ENCODE data around the gene TMEM213. TPM values are rescaled to one million over a fixed set of nuclear protein-coding genes. Genes with fewer than 3 reads are reported as not detected.

The TMEM213 gene, protein sequence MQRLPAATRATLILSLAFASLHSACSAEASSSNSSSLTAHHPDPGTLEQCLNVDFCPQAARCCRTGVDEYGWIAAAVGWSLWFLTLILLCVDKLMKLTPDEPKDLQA
- not detected in 2 replicates for total RNA-seq

DNA sequence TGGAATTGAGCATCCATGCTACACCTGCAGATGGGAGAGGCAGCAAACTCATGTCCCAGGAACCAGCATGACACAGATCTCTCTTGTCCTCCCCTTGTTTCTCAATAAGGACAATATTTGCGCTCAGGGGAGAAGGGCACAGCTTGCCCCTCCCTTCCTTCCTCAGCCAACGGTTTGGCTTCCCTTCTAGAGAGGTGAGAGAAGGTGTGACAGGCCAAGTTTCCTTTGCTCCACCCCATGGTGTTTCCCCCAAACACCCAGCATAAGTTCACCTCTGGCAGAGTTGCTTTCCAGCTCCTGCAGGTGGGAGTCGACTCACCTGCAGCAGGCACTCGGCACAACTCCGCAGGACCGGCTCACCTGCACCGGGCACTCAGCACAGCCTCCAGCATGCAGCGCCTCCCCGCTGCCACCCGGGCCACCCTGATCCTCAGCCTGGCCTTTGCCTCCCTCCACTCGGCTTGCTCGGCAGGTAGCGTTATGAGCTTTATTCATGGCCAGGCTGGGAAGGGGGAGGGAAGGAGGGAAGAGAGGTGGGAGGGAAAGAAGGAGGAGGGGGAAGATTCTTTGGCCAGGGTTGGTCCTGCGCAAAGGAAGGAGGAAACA lies at the start of gene TMEM213, which contains the start of gene ATP6V0A4:
TMEM213 (plus strand) TSS at position 280 of the 606 bp plus-strand sequence; CDS start at position 391, 111 bp downstream.
ATP6V0A4 (minus strand) TSS at position 482 of the 606 bp plus-strand sequence. CDS start 26,949 bp downstream, outside the sequence.

Other genes starting within 250 kb of the TMEM213 start
- gene SVOPL, start 96.6 kb upstream of the TMEM213 start, total RNA-seq = 0.14 TPM in 1 of 2 replicates, not detected in the other
- gene ATP6V0A4, start 202 bp downstream of the TMEM213 start, total RNA-seq = 0.21 and 0.23 TPM in 2 replicates
- gene KIAA1549, start 183.4 kb downstream of the TMEM213 start, total RNA-seq = 1.0 and 1.7 TPM in 2 replicates
- gene ZC3HAV1L, start 238.0 kb downstream of the TMEM213 start, total RNA-seq = 13.1 and 15.0 TPM in 2 replicates

Measured in airway epithelial cell (primary cell).